HG03520 (cell line): ENCODE data around the gene CDCA7L.
"Not testable (repeated sequence)": the region's sequence is repeated elsewhere in the genome, so short reads cannot be mapped to it uniquely, and the experiment has no call there.

ENCODE experiments used
- ATAC-seq: cut with Tn5 transposase; IDR thresholded peaks from one replicate; pipeline ENCODE4 v1.9.1; 2021; ENCODE audit warnings: mild to moderate bottlenecking, moderate library complexity; ENCODE audit not compliant: unreplicated experiment

The CDCA7L gene

DNA sequence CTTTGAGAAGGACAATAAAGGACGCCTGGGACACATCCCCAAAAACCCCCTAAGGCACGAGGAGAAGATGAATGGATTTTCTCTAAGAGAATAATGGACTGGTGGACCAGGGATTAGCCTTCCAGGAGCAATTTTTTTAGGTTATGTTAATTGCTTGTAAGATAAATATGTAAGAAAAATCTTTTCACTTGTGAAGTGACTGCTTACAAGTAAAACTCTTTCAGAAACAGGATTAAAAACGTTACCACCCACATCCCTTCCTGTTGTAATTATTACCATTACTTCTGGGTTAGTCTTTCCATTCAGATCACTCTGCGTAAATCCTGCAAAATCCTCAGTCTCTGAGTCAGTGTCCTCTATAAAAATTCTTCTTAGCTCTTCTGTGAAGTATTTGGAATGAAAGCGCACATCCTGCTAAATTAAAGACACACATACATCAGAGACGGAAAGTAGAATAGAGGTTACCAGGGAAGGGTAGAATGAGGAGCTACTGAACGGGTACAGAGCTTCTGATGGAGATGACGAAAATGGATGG is 34.3 kb downstream of the CDCA7L start:
- ATAC-seq, result no peak

DNA sequence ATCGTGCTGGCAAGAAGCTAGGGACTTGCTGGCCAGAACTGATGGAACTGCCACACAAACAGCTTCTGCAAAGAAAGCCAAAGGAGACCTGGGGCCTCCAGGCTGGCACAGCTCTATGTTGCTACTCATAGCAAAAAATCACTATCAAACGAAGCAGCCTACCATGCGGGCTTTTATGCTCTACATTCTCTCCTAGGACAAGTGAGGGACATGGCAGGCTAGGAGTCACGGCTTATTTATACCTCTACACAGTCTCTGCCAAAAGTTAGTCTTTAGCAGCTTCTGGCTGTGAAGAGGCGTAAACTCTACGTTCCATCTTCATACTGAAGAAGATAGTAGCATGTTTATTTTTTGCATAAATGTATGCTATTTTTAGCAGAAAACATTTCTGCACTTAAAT is 35.4 kb downstream of the CDCA7L start:
- no peak for ATAC-seq

DNA sequence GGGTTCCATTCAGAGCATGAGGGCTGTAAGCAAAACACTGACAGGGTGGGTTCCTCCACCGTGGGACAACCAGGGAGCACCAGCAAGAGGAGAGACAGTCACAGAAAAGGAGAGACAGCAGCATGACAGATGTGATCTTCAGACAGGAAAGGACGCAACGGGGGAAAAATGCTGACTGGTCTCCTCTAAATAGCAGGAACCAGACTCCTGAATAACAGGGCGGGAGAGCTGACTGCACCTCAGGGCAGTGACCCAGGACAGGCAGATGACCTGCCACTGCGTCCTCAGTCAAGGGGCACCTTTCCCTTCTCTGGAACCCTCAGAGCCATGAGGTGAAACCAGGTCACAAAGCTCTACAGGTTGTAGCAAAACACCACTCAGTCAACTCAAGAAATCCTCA is 37.0 kb downstream of the CDCA7L start:
- ATAC-seq, result no peak

DNA sequence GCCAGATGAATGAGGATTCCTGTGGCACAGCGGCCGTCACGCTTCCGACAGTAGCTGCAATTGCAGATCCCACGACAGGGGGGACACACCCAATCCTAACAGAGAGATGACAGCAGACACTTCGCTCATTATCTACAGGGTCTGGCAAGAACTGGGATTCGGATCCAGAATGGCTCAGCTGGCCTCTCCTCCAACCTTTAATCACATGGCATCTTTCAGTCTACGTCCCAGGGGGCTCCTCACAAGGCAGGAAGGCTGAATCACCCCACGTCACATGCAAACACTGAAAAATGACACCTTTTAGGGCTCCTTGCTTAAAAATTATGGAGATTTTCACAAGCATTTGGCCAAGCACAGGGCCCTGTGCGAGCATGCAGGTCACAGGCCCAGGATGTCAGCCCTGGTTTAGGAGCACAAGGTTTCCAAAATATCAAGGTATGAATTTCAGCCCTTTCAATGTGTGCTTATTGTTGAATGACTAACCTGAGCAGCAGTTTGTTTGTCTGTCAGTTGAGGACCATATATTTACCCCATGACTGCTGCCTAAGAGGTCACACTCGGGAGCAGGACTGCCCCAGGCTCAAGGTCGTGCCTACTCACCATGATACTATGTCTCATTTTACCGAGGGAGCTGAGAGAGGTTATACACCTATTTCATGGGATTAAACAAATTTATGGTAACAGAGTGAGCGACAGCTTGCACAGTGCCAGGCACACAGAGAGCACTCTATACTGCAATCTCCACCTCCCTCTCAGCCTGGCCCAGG is 42.5 kb downstream of the CDCA7L start:
- ATAC-seq, result no peak

DNA sequence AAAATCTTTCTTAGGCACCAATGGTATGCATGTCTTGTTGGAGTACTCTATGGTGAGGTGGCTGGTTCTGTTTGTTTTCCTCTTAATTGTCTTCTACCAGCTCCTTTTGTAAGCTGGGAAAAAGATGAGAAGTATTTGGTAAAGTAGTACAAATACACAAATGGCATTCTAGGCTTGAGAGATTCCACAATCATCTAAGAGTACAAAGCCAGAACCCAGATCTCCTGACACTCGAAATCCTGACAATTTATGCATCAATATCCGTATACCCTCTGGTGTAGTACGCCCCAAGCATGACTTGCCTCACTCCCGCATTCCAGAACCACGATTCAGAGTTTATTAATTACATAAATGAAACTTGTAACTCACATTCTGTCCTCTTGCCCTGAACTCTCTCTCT is 43.5 kb downstream of the CDCA7L start:
- ATAC-seq, result no peak

DNA sequence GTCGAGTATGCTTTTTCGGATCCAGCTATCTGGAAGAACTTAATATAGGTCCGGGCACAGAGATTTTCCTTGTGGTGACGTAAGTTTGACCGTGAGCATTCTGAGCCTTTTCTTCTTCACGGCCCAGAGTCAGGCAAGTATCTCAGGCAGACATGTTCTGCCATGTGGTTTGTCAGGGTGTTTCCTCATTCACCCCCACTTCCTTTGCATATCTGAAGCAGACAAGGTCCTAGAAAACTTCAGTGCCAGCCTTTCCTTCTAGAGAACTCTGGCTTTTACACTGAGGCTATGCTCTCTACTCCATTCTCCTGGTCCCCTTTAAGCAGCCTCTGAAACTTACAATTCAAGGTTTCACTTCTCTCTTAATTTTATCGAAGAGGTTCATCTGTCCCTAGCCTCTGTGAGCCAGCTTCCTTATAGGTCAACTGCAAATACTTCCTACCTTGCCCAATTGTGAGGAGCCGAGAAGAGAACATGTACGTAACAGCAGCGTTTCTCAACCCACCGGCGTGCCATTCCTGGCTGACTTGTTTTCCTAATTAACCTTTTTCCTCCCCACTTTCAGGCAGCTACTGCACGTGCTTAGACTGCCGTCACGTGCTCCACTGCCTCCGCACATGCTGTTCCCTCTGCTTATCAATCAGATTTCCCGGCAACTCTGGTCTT is 47.3 kb downstream of the CDCA7L start:
- peak; percentile 83 for ATAC-seq

DNA sequence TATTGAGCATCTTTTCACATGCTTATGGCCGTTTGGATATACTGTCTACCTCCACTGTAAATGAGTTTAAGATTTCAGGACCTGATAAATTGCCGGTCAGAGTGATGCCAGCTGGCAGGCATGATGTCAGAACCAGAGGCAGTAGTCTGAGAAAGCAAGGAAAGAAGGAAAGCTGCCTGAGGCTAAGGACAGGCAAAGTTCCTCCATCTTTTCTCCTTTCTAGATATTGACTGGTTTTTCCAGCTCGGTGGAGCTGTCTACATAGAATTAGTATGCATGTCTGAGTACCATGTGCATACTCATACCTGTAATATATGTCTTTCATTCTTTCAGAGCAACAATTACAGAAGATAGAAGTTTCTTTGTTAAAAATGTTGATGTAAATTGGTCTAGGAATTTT is 52.3 kb downstream of the CDCA7L start:
- ATAC-seq, result no peak

DNA sequence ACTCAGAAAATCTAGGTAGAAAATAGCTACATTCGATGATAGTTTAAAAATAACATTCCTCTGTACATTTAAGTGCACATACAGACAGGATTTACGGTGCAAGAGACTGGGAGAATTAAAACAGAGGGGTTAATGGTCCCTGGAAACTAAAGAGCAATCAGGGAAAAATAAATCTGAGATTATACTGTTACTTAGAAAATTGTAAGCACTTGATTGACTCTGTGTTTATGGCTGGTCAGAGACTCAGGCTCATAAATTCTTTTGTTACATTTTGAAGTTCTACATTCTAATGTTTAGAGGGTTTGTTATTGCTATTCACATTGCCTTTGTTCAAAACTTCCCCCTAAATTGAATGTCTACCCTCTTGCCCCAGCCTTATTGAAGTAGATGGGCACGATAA is 54.4 kb downstream of the CDCA7L start:
- ATAC-seq, result no peak

DNA sequence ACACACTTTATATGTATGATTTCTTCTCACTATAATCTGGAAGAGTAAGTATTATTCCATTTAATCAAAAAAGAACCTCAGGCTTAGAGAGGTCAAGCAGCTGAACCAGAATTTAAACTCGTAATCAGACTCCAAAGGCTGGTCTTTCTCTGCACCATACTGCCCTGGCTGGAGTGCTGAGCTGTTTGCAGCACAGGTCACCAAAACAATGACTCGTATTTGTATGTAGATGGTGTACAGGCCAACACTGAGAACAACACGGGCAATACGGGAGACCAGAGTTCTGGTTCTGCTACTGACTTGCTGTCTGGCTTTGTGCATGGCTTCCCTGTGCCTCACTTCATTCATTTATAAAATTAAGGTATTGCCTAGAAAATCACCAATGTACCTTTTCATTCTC is 57.9 kb downstream of the CDCA7L start:
- ATAC-seq, result no peak

DNA sequence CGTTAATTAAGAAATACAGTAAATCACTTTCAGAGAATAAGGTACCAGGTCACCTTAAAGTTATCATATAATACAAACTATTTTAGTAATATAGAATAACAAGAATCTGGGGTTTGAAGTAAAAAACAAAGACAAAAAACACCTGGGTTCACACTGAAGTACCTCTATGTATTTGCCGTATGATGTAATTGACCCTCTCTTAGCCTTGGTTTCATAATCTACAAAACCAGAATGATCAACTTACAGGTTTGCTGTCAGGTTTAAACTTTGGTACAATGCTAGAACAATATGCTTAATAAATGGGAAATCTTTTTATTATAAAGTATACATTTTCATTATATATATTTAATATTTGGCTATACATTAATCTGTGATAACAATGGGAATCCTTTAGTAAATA is 58.3 kb downstream of the CDCA7L start:
- ATAC-seq, result no peak

DNA sequence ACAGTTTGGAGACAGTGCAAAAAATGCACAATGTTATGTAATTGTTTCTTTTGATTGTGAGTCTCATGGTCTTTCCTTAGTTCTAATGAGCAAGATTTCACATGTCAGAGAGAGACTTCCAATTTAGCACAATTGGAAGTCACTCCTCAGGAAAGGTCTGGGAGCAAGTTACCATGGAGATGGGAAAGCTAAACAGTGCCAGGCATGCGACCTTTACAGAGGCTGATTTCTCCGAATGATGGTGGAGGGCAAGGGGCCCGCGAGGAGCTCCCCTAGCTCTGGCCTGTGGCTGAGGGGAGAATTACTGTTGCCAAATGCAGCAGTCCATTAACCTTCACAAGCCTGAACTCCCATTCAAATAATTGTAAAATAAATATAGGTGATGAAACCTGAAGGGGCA is 59.3 kb downstream of the CDCA7L start:
- no peak for ATAC-seq

DNA sequence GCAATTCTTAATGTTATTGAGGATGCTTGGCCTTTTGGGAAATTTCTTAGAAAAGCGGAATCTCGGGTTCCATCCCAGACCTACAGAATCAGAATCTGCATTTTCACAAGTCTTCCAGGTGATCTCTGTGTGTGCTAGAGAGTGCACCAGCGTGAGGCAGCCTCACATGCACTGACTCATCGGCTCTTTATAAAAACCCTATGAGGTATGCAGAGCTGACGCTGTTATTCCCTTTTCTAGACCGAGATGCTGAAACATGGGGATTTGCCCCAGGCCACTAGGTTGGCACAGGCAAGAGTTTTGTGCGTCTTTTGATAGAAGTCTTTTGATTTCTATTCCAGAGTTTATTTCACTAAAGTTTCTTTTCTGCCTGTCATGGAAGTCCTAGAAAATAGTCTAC is 61.2 kb downstream of the CDCA7L start:
- ATAC-seq, result no peak

DNA sequence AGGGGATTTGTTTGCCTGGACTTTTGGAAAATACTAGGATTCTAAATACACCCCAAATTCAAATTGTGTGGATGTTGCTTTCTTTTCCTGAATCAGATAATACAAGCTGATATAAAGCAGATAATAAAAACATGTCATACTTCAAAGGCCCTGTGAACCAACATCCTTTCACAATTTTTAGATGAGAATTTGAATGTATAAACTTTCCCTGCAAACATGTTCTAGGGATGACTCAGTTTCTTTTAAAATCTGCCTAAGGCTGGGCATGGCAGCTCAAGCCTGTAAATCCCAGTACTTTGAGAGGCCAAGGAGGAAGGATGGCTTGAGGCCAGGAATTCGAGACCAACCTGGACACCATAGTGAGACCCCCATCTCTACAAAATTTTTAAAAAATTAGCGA is 62.2 kb downstream of the CDCA7L start:
- ATAC-seq, result not testable (repeated sequence)

DNA sequence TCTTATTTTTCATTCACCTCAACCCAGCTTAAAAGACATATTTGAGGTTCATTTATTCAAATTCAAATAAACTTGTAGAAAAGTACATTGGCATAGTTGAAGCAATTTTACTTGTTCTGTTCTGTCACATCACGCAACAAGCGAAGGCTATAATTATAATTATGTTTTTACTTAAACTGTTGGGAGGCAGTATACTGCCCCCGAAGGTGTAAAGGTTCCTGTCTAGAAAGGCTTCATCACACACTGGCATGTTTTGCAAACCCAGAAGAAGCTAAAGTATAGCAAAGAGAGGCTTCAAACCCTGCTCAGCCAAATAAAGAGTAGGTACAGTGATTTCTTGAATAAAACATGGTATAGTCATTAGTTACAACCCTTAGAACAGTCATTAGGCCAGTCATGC is 62.6 kb downstream of the CDCA7L start:
- ATAC-seq, result no peak

DNA sequence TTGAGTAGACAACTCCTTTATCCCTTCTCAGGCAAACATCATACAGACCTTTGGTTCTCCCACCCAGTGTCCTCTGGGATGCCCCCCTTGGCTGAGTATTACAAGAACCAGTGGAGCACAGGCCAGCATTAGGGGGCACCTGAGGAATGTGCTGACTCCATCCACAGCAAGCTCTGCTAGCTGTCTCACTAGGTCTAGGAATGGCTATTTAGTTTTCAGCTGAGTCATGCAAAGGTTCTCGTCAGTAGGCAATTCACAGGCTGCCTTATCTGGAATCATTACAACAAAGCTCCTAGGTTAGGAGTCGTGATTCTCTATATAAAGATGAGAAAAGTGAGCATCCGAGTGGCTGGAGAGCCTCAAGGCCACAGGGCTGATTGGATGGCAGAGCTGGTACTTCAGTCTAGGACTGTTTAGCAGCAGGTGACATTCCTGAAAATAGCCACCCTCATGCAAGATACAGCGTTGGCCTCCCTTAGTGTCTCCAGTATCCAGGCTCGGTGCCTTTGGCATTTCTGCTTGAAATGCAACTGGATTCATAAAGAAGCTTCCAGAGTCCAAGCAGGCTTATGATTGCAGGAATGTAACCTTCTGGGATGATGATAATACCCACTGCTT is 75.8 kb downstream of the CDCA7L start:
- ATAC-seq, result no peak

DNA sequence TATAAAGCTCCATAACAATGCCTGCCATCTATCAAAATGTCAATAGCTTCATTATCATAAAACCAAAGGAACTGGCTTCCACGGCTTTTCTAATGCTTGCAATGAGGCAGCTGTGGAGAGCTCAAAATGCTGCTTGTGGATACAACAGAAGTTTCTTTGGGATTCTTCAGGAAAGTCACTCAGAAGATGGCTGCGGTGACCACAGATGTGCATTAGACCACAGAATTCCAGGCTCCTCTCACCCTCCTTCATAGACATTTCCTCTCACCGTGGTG is 77.2 kb downstream of the CDCA7L start:
- no peak for ATAC-seq

DNA sequence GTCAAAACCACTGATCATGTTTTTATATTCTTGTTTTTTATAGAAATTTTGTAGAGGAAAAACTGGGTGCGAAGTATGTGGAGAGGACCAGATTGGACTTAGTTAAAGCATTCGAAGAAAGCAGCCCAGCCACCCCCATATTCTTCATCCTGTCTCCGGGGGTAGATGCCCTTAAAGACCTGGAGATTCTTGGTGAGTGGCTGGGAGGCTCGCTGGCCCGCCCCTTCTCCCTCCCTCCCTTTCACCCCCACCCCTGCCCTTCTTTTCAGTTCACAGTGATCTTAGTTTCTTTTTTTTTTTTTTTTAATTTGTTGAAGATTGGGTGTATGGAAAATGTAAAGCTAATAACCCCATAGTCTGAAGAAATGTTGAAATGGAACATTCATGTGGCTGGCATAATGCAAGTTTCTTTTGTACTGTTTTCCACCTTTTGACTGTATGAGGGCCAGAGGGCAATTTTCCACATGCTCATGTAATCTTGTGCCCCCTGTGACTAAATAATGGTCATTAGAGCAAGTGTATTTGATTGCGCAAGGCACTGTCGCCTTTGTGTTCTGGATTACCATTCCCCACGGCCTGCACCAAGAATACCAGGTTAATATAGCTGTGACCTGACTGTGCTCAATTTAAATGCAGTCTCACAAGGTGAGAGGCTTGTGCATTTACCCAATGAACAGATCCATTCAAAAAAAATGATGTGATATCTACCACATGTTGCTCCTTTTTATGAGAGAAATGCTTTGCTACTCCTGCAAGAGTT is 77.7 kb downstream of the CDCA7L start:
- ATAC-seq, result no peak

DNA sequence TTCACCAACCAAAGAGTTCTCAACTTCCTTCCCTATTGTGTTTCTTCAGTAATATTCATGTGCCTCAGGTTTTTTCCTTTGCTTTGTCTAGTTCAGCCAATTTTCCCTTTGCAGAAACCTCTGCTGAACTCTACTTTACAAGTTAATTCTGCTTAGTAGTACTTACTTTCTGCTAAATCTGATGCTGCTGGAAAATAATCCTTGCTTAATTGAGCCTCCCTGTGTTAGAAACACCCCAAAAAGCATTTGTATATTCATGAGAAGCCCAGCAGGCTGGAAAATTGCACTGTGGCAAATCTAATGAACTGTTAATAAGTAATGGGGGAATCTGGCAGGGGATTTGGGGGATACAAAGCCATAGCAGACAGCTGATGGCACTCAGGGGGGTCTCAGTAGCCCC is 78.5 kb downstream of the CDCA7L start:
- ATAC-seq, result no peak

DNA sequence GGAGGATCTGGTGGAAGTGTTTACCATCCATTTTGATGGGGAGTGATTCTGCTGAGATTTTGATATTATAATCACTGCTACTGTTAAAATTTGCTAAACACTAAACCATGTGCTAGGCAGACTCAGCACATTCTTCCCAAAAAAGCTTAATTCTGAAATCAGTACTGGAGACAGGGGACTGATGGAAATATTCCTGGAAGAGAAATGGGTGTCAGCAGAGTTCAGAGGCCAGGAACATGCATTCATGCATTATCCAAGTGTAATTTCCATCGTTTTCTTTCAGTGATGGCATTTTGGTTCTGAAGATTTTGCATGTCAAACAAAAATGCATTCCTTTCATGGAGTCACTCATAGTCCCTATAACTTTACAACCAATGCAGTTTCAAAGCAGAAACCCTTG is 79.0 kb downstream of the CDCA7L start:
- no peak for ATAC-seq

DNA sequence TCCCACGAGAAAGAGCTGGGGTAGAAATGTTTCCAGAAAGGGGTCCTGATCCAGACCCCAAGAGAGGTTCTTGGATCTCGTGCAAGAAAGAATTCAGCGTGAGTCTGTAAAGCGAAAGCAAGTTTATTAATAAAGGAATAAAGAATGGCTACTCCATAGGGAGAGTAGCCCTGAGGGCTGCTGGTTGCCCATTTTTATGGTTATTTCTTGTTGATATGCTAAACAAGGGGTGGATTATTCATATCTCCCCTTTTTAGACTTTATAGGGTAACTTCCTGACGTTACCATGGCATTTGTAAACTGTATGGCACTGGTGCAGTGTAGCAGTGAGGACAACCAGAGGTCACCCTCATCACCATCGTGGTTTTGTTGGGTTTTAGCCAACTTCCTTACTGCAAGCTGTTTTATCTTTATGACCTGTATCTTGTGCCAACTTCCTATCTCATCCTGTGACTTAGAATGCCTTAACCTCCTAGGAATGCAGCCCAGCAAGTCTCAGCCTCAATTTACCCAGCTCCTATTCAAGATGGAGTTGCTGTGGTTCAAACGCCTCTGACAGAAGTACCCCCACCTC is 80.0 kb downstream of the CDCA7L start:
- ATAC-seq, result not testable (repeated sequence)

DNA sequence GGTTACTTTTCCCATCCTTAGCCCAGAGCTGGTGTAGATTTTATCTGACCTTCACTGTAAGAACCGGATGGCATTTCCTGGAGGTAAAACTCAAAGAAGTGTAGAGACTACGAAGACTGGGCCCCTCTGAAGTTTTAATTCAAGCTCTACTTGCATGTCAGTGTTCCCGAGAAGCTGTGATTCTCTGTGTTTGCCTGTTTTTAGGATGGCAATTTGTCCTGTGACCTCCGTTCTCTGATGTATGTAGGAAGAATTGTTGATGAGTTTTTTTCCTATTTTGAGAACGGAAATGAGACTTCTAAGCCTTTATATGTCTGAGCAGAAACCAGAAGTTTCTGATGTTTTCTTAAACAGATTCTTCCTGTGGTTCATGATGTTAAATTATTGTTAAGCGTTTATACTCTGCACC is 94.1 kb downstream of the CDCA7L start:
- no peak for ATAC-seq
